Endothelial cell (in vitro differentiated cells): ENCODE data around the gene KLRB1. TPM values are rescaled to one million over a fixed set of nuclear protein-coding genes. Genes with fewer than 3 reads are reported as not detected.

ENCODE experiments used
- DNase-seq: peaks from one replicate; pipeline ENCODE4 v3.0.0; 2021; ENCODE audit warnings: low spot score
- H3K27ac Mint-ChIP-seq: one replicate; pipeline ENCODE4 v1.8.0; 2021; ENCODE audit warnings: mixed read lengths, inconsistent platforms; ENCODE audit not compliant: unreplicated experiment
- H3K27me3 Mint-ChIP-seq: one replicate; pipeline ENCODE4 v1.8.0; 2021; ENCODE audit warnings: mild to moderate bottlenecking, moderate library complexity, mixed read lengths, inconsistent platforms; ENCODE audit not compliant: unreplicated experiment
- H3K36me3 Mint-ChIP-seq: one replicate; pipeline ENCODE4 v1.8.0; 2021; ENCODE audit warnings: mild to moderate bottlenecking, low read depth, mixed read lengths, inconsistent platforms; ENCODE audit not compliant: unreplicated experiment
- H3K4me1 Mint-ChIP-seq: one replicate; pipeline ENCODE4 v1.8.0; 2021; ENCODE audit warnings: mild to moderate bottlenecking, mixed read lengths, inconsistent platforms; ENCODE audit not compliant: unreplicated experiment
- H3K4me3 Mint-ChIP-seq: one replicate; pipeline ENCODE4 v1.8.0; 2021; ENCODE audit warnings: mild to moderate bottlenecking, mixed read lengths, inconsistent platforms; ENCODE audit not compliant: unreplicated experiment
- H3K9me3 Mint-ChIP-seq: one replicate; pipeline ENCODE4 v1.8.0; 2021; ENCODE audit warnings: mixed read lengths, inconsistent platforms; ENCODE audit not compliant: unreplicated experiment
- CTCF ChIP-seq: fragments of 200-600 bp; sonication (generic); IDR thresholded peaks from one replicate; pipeline ENCODE4 v1.5.0; 2021; ENCODE audit warnings: antibody characterized with exemption; ENCODE audit not compliant: unreplicated experiment
- total RNA-seq: library from RNA; stranded (reverse); fragmentation: NEBNext Ultra II Directional; extraction: Animal tissue kit (Norgen Biotek cat#: 25700); gene quantifications from one replicate; pipeline ENCODE4 v1.2.1, GENCODE V29; 2021; ENCODE audit not compliant: unreplicated experiment

Gene KLRB1
- total RNA-seq, 1 donor from 2014 or later = not detected

- peak; percentile 61 for DNase-seq
- Mint-ChIP-seq H3K27me3 (no peaks in the 10 kb centered on the region), H3K36me3 (peaks cover 19% of the 10 kb centered on the region)
Measured at GRCh38 chr12:9634177-9634803, 26.6 kb upstream of the KLRB1 start.

GRCh38 chr12:9632766-9633165 lies 25.1 kb upstream of the KLRB1 start:
- peaks cover 16% of the 10 kb centered on the region for H3K4me1 Mint-ChIP-seq
- H3K9me3 Mint-ChIP-seq = peaks cover 7% of the 10 kb centered on the region
- DNase-seq = no peak
- peaks cover 19% of the 10 kb centered on the region for H3K36me3 Mint-ChIP-seq
- H3K27me3 Mint-ChIP-seq = no peaks in the 10 kb centered on the region
- H3K27ac Mint-ChIP-seq = no peak overlapping the region
- TF ChIP-seq CTCF = no peak
- H3K4me3 Mint-ChIP-seq = no peak overlapping the region

More at GRCh38 chr12:9634177-9634803, 26.6 kb upstream of the KLRB1 start:
- Mint-ChIP-seq H3K27ac (no peak overlapping the region), H3K4me1 (peaks cover 10% of the 10 kb centered on the region), H3K9me3 (peaks cover 7% of the 10 kb centered on the region), H3K4me3 (no peak overlapping the region)
- TF ChIP-seq CTCF = peak; percentile 89

GRCh38 chr12:9626821-9627220 lies 19.1 kb upstream of the KLRB1 start:
- TF ChIP-seq CTCF = no peak
- Mint-ChIP-seq H3K27ac (no peak overlapping the region), H3K27me3 (no peaks in the 10 kb centered on the region), H3K4me1 (peaks cover 9% of the 10 kb centered on the region), H3K36me3 (peaks cover 5% of the 10 kb centered on the region), H3K4me3 (no peak overlapping the region), H3K9me3 (no peaks in the 10 kb centered on the region)
- DNase-seq = no peak

GRCh38 chr12:9626291-9626690 lies 18.6 kb upstream of the KLRB1 start:
- no peaks in the 10 kb centered on the region for H3K27me3 Mint-ChIP-seq
- H3K4me1 Mint-ChIP-seq = peaks cover 9% of the 10 kb centered on the region
- no peak for DNase-seq
- H3K4me3 Mint-ChIP-seq = no peak overlapping the region
- no peaks in the 10 kb centered on the region for H3K9me3 Mint-ChIP-seq
- no peak overlapping the region for H3K27ac Mint-ChIP-seq
- H3K36me3 Mint-ChIP-seq = no peaks in the 10 kb centered on the region
- no peak for TF ChIP-seq CTCF

GRCh38 chr12:9625019-9625418 lies 17.3 kb upstream of the KLRB1 start:
- no peaks in the 10 kb centered on the region for H3K9me3 Mint-ChIP-seq
- H3K27ac Mint-ChIP-seq = no peak overlapping the region
- TF ChIP-seq CTCF = no peak
- peaks cover 9% of the 10 kb centered on the region for H3K4me1 Mint-ChIP-seq
- no peaks in the 10 kb centered on the region for H3K36me3 Mint-ChIP-seq
- no peak for DNase-seq
- no peak overlapping the region for H3K4me3 Mint-ChIP-seq
- H3K27me3 Mint-ChIP-seq = no peaks in the 10 kb centered on the region
